OCI-LY7 (cell line): Measurements from ENCODE around the gene SIVA1. TPM values are rescaled to one million over a fixed set of nuclear protein-coding genes. Genes with fewer than 3 reads are reported as not detected.

ENCODE experiments used
- BruUV-seq: library from RNA; stranded (reverse); fragments of 400-500 nt; replicated peaks from 2 replicates; lab custom pipeline; 2021; lab: Mats Ljungman, UMichigan
- CTCF ChIA-PET: fragments of 300-600 bp; sonication (Branson Sonifier 250); formaldehyde crosslinking; loops from one replicate; lab custom pipeline; 2022; ENCODE audit warnings: antibody characterized with exemption; ENCODE audit not compliant: unreplicated experiment; lab: Charles Lee
- POLR2A ChIA-PET: fragments of 300-600 bp; sonication (Branson Sonifier 250); formaldehyde crosslinking; loops from one replicate; lab custom pipeline; 2022; ENCODE audit warnings: antibody characterized with exemption; lab: Charles Lee
- DNase-seq: peaks from one replicate; pipeline ENCODE4 v3.0.0-alpha.2; 2015; ENCODE audit warnings: low spot score
- H2AFZ ChIP-seq: fragments of 200-600 bp; sonication (generic), shearing (Covaris generic); 2 replicates; pipeline ENCODE4 v1.6.1; 2014; ENCODE audit warnings: mild to moderate bottlenecking, antibody characterized with exemption, low read length, moderate library complexity
- H3K27ac ChIP-seq: fragments of 200-600 bp; sonication (generic); 2 replicates; pipeline ENCODE4 v1.5.1; 2014; ENCODE audit warnings: mixed run types, low read depth, mild to moderate bottlenecking, moderate library complexity, low read length, inconsistent platforms; ENCODE audit not compliant: poor library complexity, severe bottlenecking
- H3K36me3 ChIP-seq: fragments of 200-600 bp; sonication (generic); 2 replicates; pipeline ENCODE4 v1.6.1; 2014; ENCODE audit warnings: mild to moderate bottlenecking, antibody characterized with exemption, low read length, moderate library complexity, mixed read lengths; ENCODE audit not compliant: insufficient read depth
- H3K4me1 ChIP-seq: fragments of 200-600 bp; sonication (generic); 2 replicates; pipeline ENCODE4 v1.5.1; 2014; ENCODE audit warnings: mild to moderate bottlenecking, low read length; ENCODE audit not compliant: insufficient read depth, poor library complexity, severe bottlenecking
- H3K4me2 ChIP-seq: fragments of 200-600 bp; sonication (generic); 2 replicates; pipeline ENCODE4 v1.6.1; 2014; ENCODE audit warnings: mild to moderate bottlenecking, low read length
- H3K4me3 ChIP-seq: fragments of 200-600 bp; sonication (generic); 2 replicates; pipeline ENCODE4 v1.5.1; 2014; ENCODE audit warnings: mild to moderate bottlenecking, low read depth, low read length; ENCODE audit not compliant: poor library complexity, severe bottlenecking
- H3K79me2 ChIP-seq: fragments of 200-600 bp; sonication (generic); 2 replicates; pipeline ENCODE4 v1.6.1; 2016; ENCODE audit warnings: low read depth, mild to moderate bottlenecking, low read length, moderate library complexity, mixed read lengths; ENCODE audit not compliant: insufficient read depth
- H3K9me2 ChIP-seq: fragments of 200-600 bp; sonication (generic); 2 replicates; pipeline ENCODE4 v1.6.1; 2016; ENCODE audit warnings: mild to moderate bottlenecking, low read length, mixed read lengths; ENCODE audit not compliant: insufficient read depth
- H3K9me3 ChIP-seq: fragments of 200-600 bp; sonication (generic); 2 replicates; pipeline ENCODE4 v1.6.1; 2014; ENCODE audit warnings: mild to moderate bottlenecking, mixed run types, low read length, mixed read lengths
- H4K20me1 ChIP-seq: fragments of 200-600 bp; sonication (generic); 2 replicates; pipeline ENCODE4 v1.6.1; 2014; ENCODE audit warnings: mild to moderate bottlenecking, antibody characterized with exemption, low read length, moderate library complexity, mixed read lengths; ENCODE audit not compliant: insufficient read depth
- CTCF ChIP-seq: fragments of 200-600 bp; sonication (generic); conservative IDR thresholded peaks from 2 replicates; pipeline ENCODE4 v1.5.1; 2014; ENCODE audit warnings: mild to moderate bottlenecking, antibody characterized with exemption, low read length, moderate library complexity, mixed read lengths
- EZH2phosphoT487 ChIP-seq: fragments of 200-600 bp; sonication (generic); IDR thresholded peaks from 2 replicates; pipeline ENCODE4 v1.6.1; 2018; ENCODE audit warnings: low read depth, borderline replicate concordance, mild to moderate bottlenecking, mixed run types, antibody characterized with exemption, low read length, moderate library complexity, mixed read lengths
- intact Hi-C: fragments of 100-400 bp; cut with micrococcal nuclease; formaldehyde crosslinking; loops from one replicate; pipeline ENCODE4 v1.10.0; 2022; ENCODE audit not compliant: unreplicated experiment
- total RNA-seq, 2 experiments: library from RNA; depleted of rRNA in 1 of 2; stranded (reverse); fragments of >200 nt in 1 of 2; shearing (Covaris generic) in 1 of 2; gene quantifications; 2 replicates each; pipeline ENCODE4 v1.2.3, GENCODE V29; 2014 to 2022

SIVA1 gene
- total RNA-seq, 2 experiments from 2014 or later = 111 to 244 TPM

- no peaks in the 10 kb centered on the region for H3K79me2 ChIP-seq
- no peaks in the 10 kb centered on the region for H4K20me1 ChIP-seq
- no peak overlapping the region for H3K27ac ChIP-seq
- CTCF ChIA-PET = no interaction called here
- H2AFZ ChIP-seq = no peak overlapping the region
- peaks cover 57% of the 10 kb centered on the region for H3K36me3 ChIP-seq
- no peaks in the 10 kb centered on the region for H3K9me2 ChIP-seq
- no peaks in the 10 kb centered on the region for H3K9me3 ChIP-seq
- no peak for DNase-seq
- H3K4me2 ChIP-seq = no peak overlapping the region
- H3K4me3 ChIP-seq = no peak overlapping the region
- no peak for TF ChIP-seq EZH2phosphoT487
- no peak for TF ChIP-seq CTCF
- no TSS peak for BruUV-seq
- POLR2A ChIA-PET = no interaction called here
- intact Hi-C loops = no loop called here
- H3K4me1 ChIP-seq = peaks cover 1% of the 10 kb centered on the region
Observed at GRCh38 chr14:104773505-104774452, 20.8 kb downstream of the SIVA1 start.

- no peak for DNase-seq
- H3K4me3 ChIP-seq = no peak overlapping the region
Observed at GRCh38 chr14:104774453-104775072, 21.6 kb downstream of the SIVA1 start.

More at GRCh38 chr14:104774453-104775072, 21.6 kb downstream of the SIVA1 start:
- Histone ChIP-seq H3K79me2 (no peaks in the 10 kb centered on the region), H4K20me1 (no peaks in the 10 kb centered on the region), H3K36me3 (peaks cover 57% of the 10 kb centered on the region), H3K27ac (no peak overlapping the region), H2AFZ (no peak overlapping the region), H3K9me2 (no peaks in the 10 kb centered on the region), H3K4me2 (no peak overlapping the region), H3K4me1 (no peaks in the 10 kb centered on the region), H3K9me3 (no peaks in the 10 kb centered on the region)
- ChIA-PET POLR2A (no interaction called here), CTCF (no interaction called here)
- intact Hi-C loops = no loop called here
- TF ChIP-seq CTCF (no peak), EZH2phosphoT487 (no peak)
- no TSS peak for BruUV-seq
